Measurements from ENCODE around the gene FAM13A. TPM values are rescaled to one million over a fixed set of nuclear protein-coding genes. Genes with fewer than 3 reads are reported as not detected.

FAM13A gene
- total and polyA plus RNA-seq, 10 of the 15 experiments (the other 5 are each of a cell fraction or from before 2014, with no cell fraction given): 0.05 to 1.8 (median 0.27) TPM; not detected in 1

DNA sequence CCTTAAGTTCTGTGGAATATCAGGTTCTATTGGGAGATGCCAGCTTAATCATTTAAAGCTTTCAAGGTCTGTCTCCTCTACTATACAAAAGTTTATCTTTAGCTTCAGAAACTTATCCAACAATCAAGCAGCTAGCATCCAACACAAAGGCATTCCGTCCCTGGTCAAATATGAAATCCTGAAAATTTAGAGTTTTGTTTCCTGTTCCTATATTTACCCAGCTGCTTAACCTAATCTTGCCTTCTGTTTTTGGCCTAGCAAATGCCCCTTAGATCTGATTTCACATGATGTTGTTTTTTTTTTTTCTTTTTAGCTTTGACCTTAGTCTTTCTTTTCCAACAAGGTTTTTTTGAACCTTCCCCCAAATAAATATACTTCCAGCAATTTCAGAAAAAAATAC, 33.8 kb downstream of the FAM13A start:
- no peak for ATAC-seq
- Histone ChIP-seq H3K27me3 (replicated peaks in 1 of 2; ENCODE audit: control insufficient read depth in 2 of 2, insufficient read depth in 2 of 2, low read length in 1 of 2) (no peaks in the 10 kb centered on the region), H3K79me2 (ENCODE audit: control insufficient read depth, insufficient read depth, low read length) (no peaks in the 10 kb centered on the region), H3K4me3 (no peak overlapping the region), H3K4me2 (ENCODE audit: control insufficient read depth, insufficient read depth) (no peak overlapping the region), H3K9ac (ENCODE audit: control insufficient read depth, insufficient read depth, low read length) (no peak overlapping the region), H4K20me1 (ENCODE audit: control insufficient read depth, insufficient read depth) (no peaks in the 10 kb centered on the region), H3K36me3 (ENCODE audit: control insufficient read depth in 2 of 2, insufficient read depth in 2 of 2, low read length in 1 of 2) (no peaks in the 10 kb centered on the region), H3K27ac (ENCODE audit: control insufficient read depth, insufficient read depth) (no peak overlapping the region), H3K9me3 (replicated peaks; ENCODE audit: control insufficient read depth, insufficient read depth, low read length) (no peaks in the 10 kb centered on the region), H2AFZ (ENCODE audit: control insufficient read depth, low read depth, low read length) (no peak overlapping the region), H3K4me1 (ENCODE audit: control insufficient read depth, insufficient read depth, low read length) (no peaks in the 10 kb centered on the region)
- DNase-seq (ENCODE audit: low read depth, low spot score): no peak
- POLR2A ChIA-PET: interaction anchor here (0.5 to 3.4 kb wide), 5 partner anchors 129 to 740 kb away, joined by 3 to 15 read pairs (median 6); no protein-coding TSS in a partner anchor
- SMC1A ChIA-PET (ENCODE audit: uncharacterized antibody, unreplicated experiment): interaction anchor here (0.6 to 10.4 kb wide), 62 partner anchors 8 to 805 kb away, joined by 3 to 401 read pairs (median 5); partner anchors contain the start of genes FAM13A, PYURF and TIGD2
- no TSS peak for BruUV-seq (replicated peaks)
- RAD21 ChIA-PET (ENCODE audit: unreplicated experiment): interaction anchor here (0.6 to 7.4 kb wide), 45 partner anchors 9 to 804 kb away, joined by 3 to 263 read pairs (median 4); partner anchors contain the start of genes FAM13A, HERC6, PYURF and TIGD2
- intact Hi-C loops (cut with micrococcal nuclease; ENCODE audit: unreplicated experiment) (loop anchor here (5.0 kb wide), 1 partner anchor 806 kb away; no protein-coding TSS in a partner anchor), in situ Hi-C loops (cut with MboI) (loop anchor here (5.0 kb wide), 2 partner anchors 206 to 496 kb away; no protein-coding TSS in a partner anchor)
- WGBS (ENCODE audit: insufficient coverage, insufficient replicate concordance, low lambda C conversion rate, missing lambda C conversion rate): 92% methylated on average over 1 of the region's 1 CpG
- CTCF ChIA-PET: interaction anchor here (0.7 to 10.4 kb wide), 56 partner anchors 10 to 508 kb away, joined by 3 to 433 read pairs (median 5); partner anchors contain the start of genes FAM13A, PYURF and TIGD2
- no peak for FAIRE-seq
- no peak for TF ChIP-seq IKZF2 (IDR thresholded peaks at IDR 0.05)
- no peak for TF ChIP-seq FOS (IDR thresholded peaks at IDR 0.05; ENCODE audit: borderline replicate concordance, extremely low read depth, insufficient read length)
- no peak for TF ChIP-seq SMC3 (IDR thresholded peaks at IDR 0.05; ENCODE audit: borderline replicate concordance, low read length)
- no peak for TF ChIP-seq EP300 (IDR thresholded peaks at IDR 0.05; ENCODE audit: borderline replicate concordance in 1 of 2, control insufficient read depth in 1 of 2, low read depth in 2 of 2, low read length in 2 of 2)
- no peak for TF ChIP-seq MYB (IDR thresholded peaks at IDR 0.05; ENCODE audit: borderline replicate concordance, low read depth, low read length)
- TF ChIP-seq, protein P1, sequence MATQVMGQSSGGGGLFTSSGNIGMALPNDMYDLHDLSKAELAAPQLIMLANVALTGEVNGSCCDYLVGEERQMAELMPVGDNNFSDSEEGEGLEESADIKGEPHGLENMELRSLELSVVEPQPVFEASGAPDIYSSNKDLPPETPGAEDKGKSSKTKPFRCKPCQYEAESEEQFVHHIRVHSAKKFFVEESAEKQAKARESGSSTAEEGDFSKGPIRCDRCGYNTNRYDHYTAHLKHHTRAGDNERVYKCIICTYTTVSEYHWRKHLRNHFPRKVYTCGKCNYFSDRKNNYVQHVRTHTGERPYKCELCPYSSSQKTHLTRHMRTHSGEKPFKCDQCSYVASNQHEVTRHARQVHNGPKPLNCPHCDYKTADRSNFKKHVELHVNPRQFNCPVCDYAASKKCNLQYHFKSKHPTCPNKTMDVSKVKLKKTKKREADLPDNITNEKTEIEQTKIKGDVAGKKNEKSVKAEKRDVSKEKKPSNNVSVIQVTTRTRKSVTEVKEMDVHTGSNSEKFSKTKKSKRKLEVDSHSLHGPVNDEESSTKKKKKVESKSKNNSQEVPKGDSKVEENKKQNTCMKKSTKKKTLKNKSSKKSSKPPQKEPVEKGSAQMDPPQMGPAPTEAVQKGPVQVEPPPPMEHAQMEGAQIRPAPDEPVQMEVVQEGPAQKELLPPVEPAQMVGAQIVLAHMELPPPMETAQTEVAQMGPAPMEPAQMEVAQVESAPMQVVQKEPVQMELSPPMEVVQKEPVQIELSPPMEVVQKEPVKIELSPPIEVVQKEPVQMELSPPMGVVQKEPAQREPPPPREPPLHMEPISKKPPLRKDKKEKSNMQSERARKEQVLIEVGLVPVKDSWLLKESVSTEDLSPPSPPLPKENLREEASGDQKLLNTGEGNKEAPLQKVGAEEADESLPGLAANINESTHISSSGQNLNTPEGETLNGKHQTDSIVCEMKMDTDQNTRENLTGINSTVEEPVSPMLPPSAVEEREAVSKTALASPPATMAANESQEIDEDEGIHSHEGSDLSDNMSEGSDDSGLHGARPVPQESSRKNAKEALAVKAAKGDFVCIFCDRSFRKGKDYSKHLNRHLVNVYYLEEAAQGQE (IDR thresholded peaks at IDR 0.05; ENCODE audit: low read depth, low read length): no peak
- TF ChIP-seq MTA3 (IDR thresholded peaks at IDR 0.05; ENCODE audit: borderline replicate concordance, low read length): no peak
- no peak for TF ChIP-seq SIN3A (IDR thresholded peaks at IDR 0.05; ENCODE audit: low read depth, low read length)
- TF ChIP-seq IRF4 (IDR thresholded peaks at IDR 0.05; ENCODE audit: low read depth, low read length): no peak
- no peak for TF ChIP-seq SMAD5 (IDR thresholded peaks at IDR 0.05; ENCODE audit: low read depth)
- no peak for TF ChIP-seq POU2F2 (IDR thresholded peaks at IDR 0.05; ENCODE audit: borderline replicate concordance, low read depth, low read length)
- TF ChIP-seq, protein P2, sequence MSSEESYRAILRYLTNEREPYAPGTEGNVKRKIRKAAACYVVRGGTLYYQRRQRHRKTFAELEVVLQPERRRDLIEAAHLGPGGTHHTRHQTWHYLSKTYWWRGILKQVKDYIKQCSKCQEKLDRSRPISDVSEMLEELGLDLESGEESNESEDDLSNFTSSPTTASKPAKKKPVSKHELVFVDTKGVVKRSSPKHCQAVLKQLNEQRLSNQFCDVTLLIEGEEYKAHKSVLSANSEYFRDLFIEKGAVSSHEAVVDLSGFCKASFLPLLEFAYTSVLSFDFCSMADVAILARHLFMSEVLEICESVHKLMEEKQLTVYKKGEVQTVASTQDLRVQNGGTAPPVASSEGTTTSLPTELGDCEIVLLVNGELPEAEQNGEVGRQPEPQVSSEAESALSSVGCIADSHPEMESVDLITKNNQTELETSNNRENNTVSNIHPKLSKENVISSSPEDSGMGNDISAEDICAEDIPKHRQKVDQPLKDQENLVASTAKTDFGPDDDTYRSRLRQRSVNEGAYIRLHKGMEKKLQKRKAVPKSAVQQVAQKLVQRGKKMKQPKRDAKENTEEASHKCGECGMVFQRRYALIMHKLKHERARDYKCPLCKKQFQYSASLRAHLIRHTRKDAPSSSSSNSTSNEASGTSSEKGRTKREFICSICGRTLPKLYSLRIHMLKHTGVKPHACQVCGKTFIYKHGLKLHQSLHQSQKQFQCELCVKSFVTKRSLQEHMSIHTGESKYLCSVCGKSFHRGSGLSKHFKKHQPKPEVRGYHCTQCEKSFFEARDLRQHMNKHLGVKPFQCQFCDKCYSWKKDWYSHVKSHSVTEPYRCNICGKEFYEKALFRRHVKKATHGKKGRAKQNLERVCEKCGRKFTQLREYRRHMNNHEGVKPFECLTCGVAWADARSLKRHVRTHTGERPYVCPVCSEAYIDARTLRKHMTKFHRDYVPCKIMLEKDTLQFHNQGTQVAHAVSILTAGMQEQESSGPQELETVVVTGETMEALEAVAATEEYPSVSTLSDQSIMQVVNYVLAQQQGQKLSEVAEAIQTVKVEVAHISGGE (CRISPR knock-in tag; IDR thresholded peaks at IDR 0.05): no peak
- no peak for TF ChIP-seq ASH2L (IDR thresholded peaks at IDR 0.05; ENCODE audit: borderline replicate concordance, low read depth)
- no peak for TF ChIP-seq TCF12 (IDR thresholded peaks at IDR 0.05; ENCODE audit: low read depth, low read length)

Measured in GM12878 (cell line).